HepG2 (cell line): ENCODE measurements around the gene PIBF1. TPM values are rescaled to one million over a fixed set of nuclear protein-coding genes. Genes with fewer than 3 reads are reported as not detected.

Experiments used
- ATAC-seq: fragments of 200-7000 bp; cut with Tn5 transposase; 3 replicates; pipeline ENCODE4 v1.9.1; 2020; ENCODE audit warnings: mild to moderate bottlenecking, moderate library complexity
- BruUV-seq: library from RNA; stranded (reverse); fragments of 400-500 nt; replicated peaks from 2 replicates; lab custom pipeline; 2021; lab: Mats Ljungman, UMichigan
- CTCF ChIA-PET: fragments of 300-600 bp; formaldehyde crosslinking; extraction: SDS; loops from one replicate; lab custom pipeline; 2021; ENCODE audit warnings: low total read pairs, inconsistent platforms, low intra/inter-chr PET ratio; lab: Yijun Ruan, JAX
- POLR2A ChIA-PET: fragments of 350-600 bp; sonication (Branson Sonifier 250); formaldehyde crosslinking; loops from one replicate; lab custom pipeline; 2020; ENCODE audit warnings: antibody characterized with exemption, inconsistent platforms; lab: Yijun Ruan, JAX
- DNase-seq: peaks from one replicate; pipeline ENCODE4 v3.0.0-alpha.2; 2015; ENCODE audit warnings: low spot score
- FAIRE-seq: peaks from 3 replicates; lab custom pipeline; 2011; peaks lifted over from hg19 to GRCh38; lab: Jason Lieb, UNC
- H2AFZ ChIP-seq: one replicate; pipeline ENCODE4 v1.6.1; 2011; ENCODE audit warnings: low read length, inconsistent platforms
- H3K27ac ChIP-seq: fragments of 300-600 bp; 3 replicates; pipeline ENCODE4 v1.8.0; 2011; ENCODE audit warnings: mixed run types, mild to moderate bottlenecking, mixed read lengths, low read length, inconsistent platforms; ENCODE audit not compliant: insufficient read depth; ENCODE audit errors: extremely low read length
- H3K27me3 ChIP-seq, 2 experiments: fragments of 200-600 bp in 1 of 2; 2 replicates in 1 of 2; 3 replicates in 1 of 2; pipeline versions ENCODE4 v1.6.0 to v1.8.0; 2011; ENCODE audit warnings: low read length in 2 of 2, mild to moderate bottlenecking in 2 of 2, moderate library complexity in 2 of 2, inconsistent platforms in 1 of 2; ENCODE audit not compliant: insufficient read depth in 2 of 2, control insufficient read depth in 1 of 2
- H3K36me3 ChIP-seq, 2 experiments: fragments of 200-600 bp in 1 of 2; replicated peaks in 1 of 2; 2 replicates in 1 of 2; 3 replicates in 1 of 2; pipeline versions ENCODE4 v1.5.1 to v1.8.0; 2011; ENCODE audit warnings: low read length in 2 of 2, inconsistent platforms in 1 of 2; ENCODE audit not compliant: insufficient read depth in 2 of 2, control insufficient read depth in 1 of 2
- H3K4me1 ChIP-seq: 2 replicates; pipeline ENCODE4 v1.5.1; 2012; ENCODE audit warnings: low read length, inconsistent platforms; ENCODE audit not compliant: insufficient read depth
- H3K4me2 ChIP-seq: 2 replicates; pipeline ENCODE4 v1.6.0; 2011; ENCODE audit warnings: low read depth, low read length, inconsistent platforms
- H3K4me3 ChIP-seq, 3 experiments: fragments of 200-600 bp in 1 of 3; sonication (generic), shearing (Covaris generic) in 1 of 3; replicated peaks in 1 of 3; 2 replicates each; pipeline ENCODE4 v1.5.1; 2011 to 2016; ENCODE audit warnings: low read length in 3 of 3, inconsistent platforms in 2 of 3, low read depth in 2 of 3, mild to moderate bottlenecking in 2 of 3, control low read depth in 1 of 3, mixed read lengths in 1 of 3; ENCODE audit not compliant: insufficient read depth in 1 of 3
- H3K79me2 ChIP-seq: one replicate; pipeline ENCODE4 v1.6.1; 2011; ENCODE audit warnings: low read length, inconsistent platforms; ENCODE audit not compliant: insufficient read depth
- H3K9ac ChIP-seq: 2 replicates; pipeline ENCODE4 v1.6.0; 2011; ENCODE audit warnings: mild to moderate bottlenecking, low read depth, low read length, inconsistent platforms; ENCODE audit not compliant: insufficient read depth
- H3K9me3 ChIP-seq: 2 replicates; pipeline ENCODE4 v1.5.1; 2012; ENCODE audit warnings: mild to moderate bottlenecking, low read length
- H4K20me1 ChIP-seq: 2 replicates; pipeline ENCODE4 v1.6.0; 2011; ENCODE audit warnings: inconsistent platforms, mild to moderate bottlenecking, low read length, moderate library complexity; ENCODE audit not compliant: insufficient read depth
- ARNT ChIP-seq: fragments of 450-650 bp; IDR thresholded peaks from 2 replicates; pipeline ENCODE4 v1.6.1; 2017
- BORCS8-MEF2B ChIP-seq: sonication (generic); formaldehyde crosslinking; IDR thresholded peaks from 2 replicates; pipeline ENCODE4 v1.8.0; 2022; ENCODE audit warnings: mild to moderate bottlenecking, missing genetic modification reagents
- CAMTA2 ChIP-seq: sonication (generic); formaldehyde crosslinking; IDR thresholded peaks from 2 replicates; pipeline ENCODE4 v1.4.0; 2020; ENCODE audit warnings: mild to moderate bottlenecking, missing genetic modification reagents, borderline replicate concordance
- FOSL1 ChIP-seq: sonication (generic); formaldehyde crosslinking; IDR thresholded peaks from 2 replicates; pipeline ENCODE4 v1.9.0; 2021; ENCODE audit warnings: missing genetic modification reagents, borderline replicate concordance
- FOXJ3 ChIP-seq: sonication (generic); formaldehyde crosslinking; IDR thresholded peaks from 2 replicates; pipeline ENCODE4 v1.4.0; 2020; ENCODE audit warnings: missing genetic modification reagents, mild to moderate bottlenecking, borderline replicate concordance
- HOXA5 ChIP-seq: sonication (generic); formaldehyde crosslinking; IDR thresholded peaks from 2 replicates; pipeline ENCODE4 v1.4.0; 2020; ENCODE audit warnings: missing genetic modification reagents
- IRF2 ChIP-seq: IDR thresholded peaks from 2 replicates; pipeline ENCODE4 v1.6.1; 2018; ENCODE audit warnings: missing genetic modification reagents, missing compliant biosample characterization
- ZFP82 ChIP-seq: sonication (generic); formaldehyde crosslinking; IDR thresholded peaks from 2 replicates; pipeline ENCODE4 v1.5.1; 2020; ENCODE audit warnings: mild to moderate bottlenecking, missing genetic modification reagents, borderline replicate concordance
- ZNF879 ChIP-seq: sonication (generic); formaldehyde crosslinking; IDR thresholded peaks from 2 replicates; pipeline ENCODE4 v1.8.1; 2023; ENCODE audit warnings: missing genetic modification reagents
- WGBS: methylation state at CpG from one replicate; pipeline ENCODE4 v1.1.6; 2017; ENCODE audit warnings: low lambda C conversion rate; 5-methylcytosine and 5-hydroxymethylcytosine counted together
- in situ Hi-C: cut with HindIII; loops from 2 replicates; pipeline ENCODE4 v1.10.0; 2017; ENCODE audit warnings: low pct_unique_long_range_greater_than_20kb; ENCODE audit not compliant: extremely low pct_ligation_motif_present
- intact Hi-C: fragments of 100-400 bp; cut with micrococcal nuclease; formaldehyde crosslinking; loops from one replicate; pipeline ENCODE4 v1.10.0; 2022; ENCODE audit not compliant: unreplicated experiment
- polyA plus RNA-seq, 8 experiments: library from polyadenylated mRNA; depleted of rRNA in 3 of 8; stranded (reverse) in 7 of 8; unstranded in 1 of 8; fragments of >200 nt; fragmentation: Illumina TruSeq in 4 of 8; extraction: Trizol in 4 of 8; gene quantifications; 2 replicates each; pipeline versions ENCODE4 v1.2.1 to v1.2.3, GENCODE V29; 2011 to 2016; ENCODE audit warnings: low read depth in 4 of 8, missing spikeins in 1 of 8, mixed read lengths in 1 of 8; ENCODE audit not compliant: insufficient read depth in 1 of 8
- total RNA-seq, 5 experiments: library from RNA; depleted of rRNA; stranded (reverse); fragments of >200 nt; fragmentation: Illumina TruSeq; extraction: Trizol; gene quantifications; 2 replicates each; pipeline ENCODE4 v1.2.3, GENCODE V29; 2016; ENCODE audit warnings: low read depth in 1 of 5
- TF ChIP-seq, protein P1 (sequence below): sonication (generic); formaldehyde crosslinking; IDR thresholded peaks from 2 replicates; pipeline ENCODE4 v1.8.1; 2023; ENCODE audit warnings: mild to moderate bottlenecking, missing genetic modification reagents, borderline replicate concordance
- TF ChIP-seq, protein P2 (sequence below): sonication (generic); formaldehyde crosslinking; IDR thresholded peaks from 2 replicates; pipeline ENCODE4 v1.4.0; 2020; ENCODE audit warnings: low read depth, missing genetic modification reagents
- TF ChIP-seq, protein P3 (sequence below): sonication (generic); formaldehyde crosslinking; IDR thresholded peaks from 2 replicates; pipeline ENCODE4 v1.4.0; 2020; ENCODE audit warnings: missing genetic modification reagents, borderline replicate concordance

The PIBF1 gene
- total and polyA plus RNA-seq, 2 of the 13 experiments (the other 11 are each of a cell fraction or from before 2014, with no cell fraction given), result 4.2 to 15.8 TPM

DNA sequence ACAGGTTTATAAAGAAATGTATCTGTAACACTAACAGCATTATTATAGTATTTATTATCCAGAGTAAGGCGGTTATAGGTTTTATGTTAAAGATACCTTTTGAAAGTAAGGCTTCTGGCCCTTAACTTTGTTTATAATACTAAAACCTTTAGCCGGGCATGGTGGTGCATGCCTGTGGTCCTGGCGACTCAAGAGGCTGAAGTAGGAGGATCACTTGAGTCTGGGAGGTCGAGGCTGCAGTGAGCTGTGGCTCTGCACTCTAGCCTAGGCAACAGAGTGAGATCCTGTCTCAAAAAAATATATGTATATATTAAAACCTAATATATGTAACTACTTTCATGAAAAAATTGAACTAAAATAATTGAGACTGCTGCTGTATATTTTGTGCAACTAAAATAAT is 178.2 kb downstream of the PIBF1 start:
- FAIRE-seq (no peak), DNase-seq (no peak), ATAC-seq (no peak)
- H3K4me3 ChIP-seq, result no peak overlapping the region
- H4K20me1 ChIP-seq, result no peaks in the 10 kb centered on the region
- no peaks in the 10 kb centered on the region; a peak in 1 of 5 replicates for H3K27me3 ChIP-seq
- H3K9ac ChIP-seq, result no peak overlapping the region
- 94% methylated on average over 4 of the region's 4 CpGs for WGBS
- CTCF ChIA-PET, result no interaction called here
- H3K36me3 ChIP-seq, result no peaks in the 10 kb centered on the region
- peaks cover 13% of the 10 kb centered on the region; the same call in 1 of the 2 replicates for H3K4me1 ChIP-seq
- H3K79me2 ChIP-seq, result no peaks in the 10 kb centered on the region
- intact Hi-C loops (no loop called here), in situ Hi-C loops (no loop called here)
- no peak overlapping the region for H2AFZ ChIP-seq
- TF ChIP-seq IRF2 (CRISPR knock-in tag), result no peak
- TF ChIP-seq, protein P1, sequence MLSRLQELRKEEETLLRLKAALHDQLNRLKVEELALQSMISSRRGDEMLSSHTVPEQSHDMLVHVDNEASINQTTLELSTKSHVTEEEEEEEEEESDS (CRISPR knock-in tag), result no peak
- TF ChIP-seq FOXJ3 (CRISPR knock-in tag), result no peak
- no peak for TF ChIP-seq ZNF879 (CRISPR knock-in tag)
- TF ChIP-seq, protein P2, sequence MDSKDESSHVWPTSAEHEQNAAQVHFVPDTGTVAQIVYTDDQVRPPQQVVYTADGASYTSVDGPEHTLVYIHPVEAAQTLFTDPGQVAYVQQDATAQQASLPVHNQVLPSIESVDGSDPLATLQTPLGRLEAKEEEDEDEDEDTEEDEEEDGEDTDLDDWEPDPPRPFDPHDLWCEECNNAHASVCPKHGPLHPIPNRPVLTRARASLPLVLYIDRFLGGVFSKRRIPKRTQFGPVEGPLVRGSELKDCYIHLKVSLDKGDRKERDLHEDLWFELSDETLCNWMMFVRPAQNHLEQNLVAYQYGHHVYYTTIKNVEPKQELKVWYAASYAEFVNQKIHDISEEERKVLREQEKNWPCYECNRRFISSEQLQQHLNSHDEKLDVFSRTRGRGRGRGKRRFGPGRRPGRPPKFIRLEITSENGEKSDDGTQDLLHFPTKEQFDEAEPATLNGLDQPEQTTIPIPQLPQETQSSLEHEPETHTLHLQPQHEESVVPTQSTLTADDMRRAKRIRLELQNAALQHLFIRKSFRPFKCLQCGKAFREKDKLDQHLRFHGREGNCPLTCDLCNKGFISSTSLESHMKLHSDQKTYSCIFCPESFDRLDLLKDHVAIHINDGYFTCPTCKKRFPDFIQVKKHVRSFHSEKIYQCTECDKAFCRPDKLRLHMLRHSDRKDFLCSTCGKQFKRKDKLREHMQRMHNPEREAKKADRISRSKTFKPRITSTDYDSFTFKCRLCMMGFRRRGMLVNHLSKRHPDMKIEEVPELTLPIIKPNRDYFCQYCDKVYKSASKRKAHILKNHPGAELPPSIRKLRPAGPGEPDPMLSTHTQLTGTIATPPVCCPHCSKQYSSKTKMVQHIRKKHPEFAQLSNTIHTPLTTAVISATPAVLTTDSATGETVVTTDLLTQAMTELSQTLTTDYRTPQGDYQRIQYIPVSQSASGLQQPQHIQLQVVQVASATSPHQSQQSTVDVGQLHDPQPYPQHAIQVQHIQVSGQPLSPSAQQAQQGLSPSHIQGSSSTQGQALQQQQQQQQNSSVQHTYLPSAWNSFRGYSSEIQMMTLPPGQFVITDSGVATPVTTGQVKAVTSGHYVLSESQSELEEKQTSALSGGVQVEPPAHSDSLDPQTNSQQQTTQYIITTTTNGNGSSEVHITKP (CRISPR knock-in tag), result no peak
- TF ChIP-seq CAMTA2 (CRISPR knock-in tag), result no peak
- TF ChIP-seq FOSL1, result no peak
- no peak for TF ChIP-seq ARNT
- TF ChIP-seq, protein P3, sequence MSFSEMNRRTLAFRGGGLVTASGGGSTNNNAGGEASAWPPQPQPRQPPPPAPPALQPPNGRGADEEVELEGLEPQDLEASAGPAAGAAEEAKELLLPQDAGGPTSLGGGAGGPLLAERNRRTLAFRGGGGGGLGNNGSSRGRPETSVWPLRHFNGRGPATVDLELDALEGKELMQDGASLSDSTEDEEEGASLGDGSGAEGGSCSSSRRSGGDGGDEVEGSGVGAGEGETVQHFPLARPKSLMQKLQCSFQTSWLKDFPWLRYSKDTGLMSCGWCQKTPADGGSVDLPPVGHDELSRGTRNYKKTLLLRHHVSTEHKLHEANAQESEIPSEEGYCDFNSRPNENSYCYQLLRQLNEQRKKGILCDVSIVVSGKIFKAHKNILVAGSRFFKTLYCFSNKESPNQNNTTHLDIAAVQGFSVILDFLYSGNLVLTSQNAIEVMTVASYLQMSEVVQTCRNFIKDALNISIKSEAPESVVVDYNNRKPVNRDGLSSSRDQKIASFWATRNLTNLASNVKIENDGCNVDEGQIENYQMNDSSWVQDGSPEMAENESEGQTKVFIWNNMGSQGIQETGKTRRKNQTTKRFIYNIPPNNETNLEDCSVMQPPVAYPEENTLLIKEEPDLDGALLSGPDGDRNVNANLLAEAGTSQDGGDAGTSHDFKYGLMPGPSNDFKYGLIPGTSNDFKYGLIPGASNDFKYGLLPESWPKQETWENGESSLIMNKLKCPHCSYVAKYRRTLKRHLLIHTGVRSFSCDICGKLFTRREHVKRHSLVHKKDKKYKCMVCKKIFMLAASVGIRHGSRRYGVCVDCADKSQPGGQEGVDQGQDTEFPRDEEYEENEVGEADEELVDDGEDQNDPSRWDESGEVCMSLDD, result no peak
- no peak for TF ChIP-seq ZFP82
- TF ChIP-seq HOXA5, result no peak
- TF ChIP-seq BORCS8-MEF2B, result no peak
- POLR2A ChIA-PET, result no interaction called here
- H3K9me3 ChIP-seq, result no peaks in the 10 kb centered on the region
- peak overlapping the region; percentile 29; the same call in 1 of the 2 replicates for H3K4me2 ChIP-seq
- BruUV-seq, result no TSS peak
- H3K27ac ChIP-seq, result peak overlapping the region; percentile 44
